Keratinocyte (primary cell): ENCODE measurements around the gene METTL25B. TPM values are rescaled to one million over a fixed set of nuclear protein-coding genes. Genes with fewer than 3 reads are reported as not detected.

Source experiments
- DNase-seq: peaks from one replicate; pipeline ENCODE4 v3.0.0-alpha.2; 2011; ENCODE audit warnings: low read depth, missing footprints, low spot score
- FAIRE-seq: peaks from 2 replicates; lab custom pipeline; 2011; peaks lifted over from hg19 to GRCh38; lab: Jason Lieb, UNC
- H2AFZ ChIP-seq: 2 replicates; pipeline ENCODE4 v1.6.0; 2012; ENCODE audit warnings: low read length, control low read depth, inconsistent platforms; ENCODE audit not compliant: control insufficient read depth
- H3K27ac ChIP-seq: 2 replicates; pipeline ENCODE4 v1.5.1; 2011; ENCODE audit warnings: low read length; ENCODE audit not compliant: control insufficient read depth, insufficient read depth
- H3K27me3 ChIP-seq: 3 replicates; pipeline ENCODE4 v1.6.0; 2011; ENCODE audit warnings: low read length; ENCODE audit not compliant: control insufficient read depth, insufficient read depth; ENCODE audit errors: extremely low read depth
- H3K36me3 ChIP-seq, 2 experiments: 2 replicates in 1 of 2; 3 replicates in 1 of 2; pipeline ENCODE4 v1.5.1; 2011; ENCODE audit warnings: low read length in 2 of 2, mild to moderate bottlenecking in 1 of 2; ENCODE audit not compliant: control insufficient read depth in 2 of 2, insufficient read depth in 2 of 2; ENCODE audit errors: extremely low read depth in 1 of 2
- H3K4me1 ChIP-seq: 3 replicates; pipeline ENCODE4 v1.5.1; 2011; ENCODE audit warnings: low read length; ENCODE audit not compliant: control insufficient read depth, insufficient read depth; ENCODE audit errors: extremely low read depth
- H3K4me2 ChIP-seq: 3 replicates; pipeline ENCODE4 v1.6.0; 2011; ENCODE audit warnings: low read depth, low read length; ENCODE audit not compliant: control insufficient read depth, insufficient read depth; ENCODE audit errors: extremely low read depth
- H3K4me3 ChIP-seq, 3 experiments: fragments of 200-600 bp in 1 of 3; sonication (generic) in 1 of 3; 2 replicates in 2 of 3; 3 replicates in 1 of 3; pipeline ENCODE4 v1.5.1; 2011 to 2016; ENCODE audit warnings: low read length in 3 of 3, mild to moderate bottlenecking in 3 of 3, control low read depth in 2 of 3, inconsistent platforms in 1 of 3, low read depth in 1 of 3, mixed read lengths in 1 of 3, mixed run types in 1 of 3, moderate library complexity in 1 of 3; ENCODE audit not compliant: control insufficient read depth in 2 of 3, insufficient read depth in 2 of 3; ENCODE audit errors: extremely low read depth in 1 of 3
- H3K79me2 ChIP-seq: 2 replicates; pipeline ENCODE4 v1.6.0; 2012; ENCODE audit warnings: low read length; ENCODE audit not compliant: control insufficient read depth, insufficient read depth
- H3K9ac ChIP-seq: 3 replicates; pipeline ENCODE4 v1.6.0; 2011; ENCODE audit warnings: low read length; ENCODE audit not compliant: control insufficient read depth, insufficient read depth; ENCODE audit errors: extremely low read depth
- H3K9me1 ChIP-seq: 3 replicates; pipeline ENCODE4 v1.6.0; 2011; ENCODE audit warnings: low read length; ENCODE audit not compliant: control insufficient read depth, insufficient read depth; ENCODE audit errors: extremely low read depth
- H3K9me3 ChIP-seq: 2 replicates; pipeline ENCODE4 v1.5.1; 2012; ENCODE audit warnings: low read depth, low read length; ENCODE audit not compliant: control insufficient read depth
- H4K20me1 ChIP-seq: 3 replicates; pipeline ENCODE4 v1.6.0; 2011; ENCODE audit warnings: low read length; ENCODE audit not compliant: control insufficient read depth, insufficient read depth; ENCODE audit errors: extremely low read depth
- EZH2 ChIP-seq: IDR thresholded peaks from one replicate; pipeline ENCODE4 v1.6.1; 2012; ENCODE audit warnings: inconsistent platforms, mild to moderate bottlenecking, low read length, moderate library complexity
- dilution Hi-C: fragments of 300-500 bp; cut with MboI; formaldehyde crosslinking; loops from one replicate; pipeline ENCODE4 v1.7.0; 2020; ENCODE audit warnings: low sequenced_read_pairs; ENCODE audit not compliant: extremely low pct_ligation_motif_present
- polyA plus RNA-seq, 5 experiments: library from polyadenylated mRNA; depleted of rRNA in 3 of 5; stranded (reverse) in 3 of 5; stranded (forward) in 1 of 5; unstranded in 1 of 5; fragments of >200 nt; gene quantifications; 1 replicate in 1 of 5; 2 replicates in 3 of 5; 3 replicates in 1 of 5; pipeline versions ENCODE4 v1.2.1 to v1.2.3, GENCODE V29; 2011 to 2012; ENCODE audit warnings: missing spikeins in 2 of 5, low read depth in 1 of 5, low replicate concordance in 1 of 5
- TF ChIP-seq, protein P1 (sequence below), 3 experiments: IDR thresholded peaks in 1 of 3; conservative IDR thresholded peaks in 1 of 3; optimal IDR thresholded peaks in 1 of 3; 2 replicates in 2 of 3; 3 replicates in 1 of 3; pipeline versions ENCODE3 to v1.5.1; 2011; ENCODE audit warnings: low read length in 3 of 3, mild to moderate bottlenecking in 3 of 3, moderate library complexity in 2 of 3, control low read depth in 1 of 3, inconsistent platforms in 1 of 3; ENCODE audit not compliant: insufficient read depth in 2 of 3; ENCODE audit errors: extremely low read depth in 1 of 3

Gene METTL25B
- polyA plus RNA-seq, 1 donor (not counting 4 experiments of a cell fraction or from before 2014, with no cell fraction given), result 6.0 TPM

DNA sequence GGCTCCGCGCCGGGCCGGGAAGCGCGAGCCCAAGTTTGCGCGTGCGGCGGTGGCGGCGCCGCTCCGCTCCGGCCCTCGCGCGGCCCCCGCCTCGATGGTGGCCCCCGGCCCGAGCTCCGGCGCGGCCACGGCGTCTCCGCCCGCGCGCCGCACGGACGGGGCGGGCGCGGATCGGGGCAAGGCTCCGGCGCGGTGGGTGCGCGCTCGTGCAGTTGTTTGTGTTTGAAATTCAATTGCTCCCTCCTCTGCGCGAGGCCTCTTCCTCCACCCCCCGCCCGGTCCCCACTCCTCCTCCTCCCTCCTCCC lies 23.1 kb downstream of the METTL25B start, which contains the start of gene HDGF:
HDGF (minus strand) TSS at position 225 of the 306 bp plus-strand sequence. CDS start 246 bp downstream, outside the sequence.
- no peak for FAIRE-seq
- peak within 1 kb of the TSS; percentile 100 for H3K9ac ChIP-seq
- TF ChIP-seq EZH2, result no peak
- TF ChIP-seq, protein P1, sequence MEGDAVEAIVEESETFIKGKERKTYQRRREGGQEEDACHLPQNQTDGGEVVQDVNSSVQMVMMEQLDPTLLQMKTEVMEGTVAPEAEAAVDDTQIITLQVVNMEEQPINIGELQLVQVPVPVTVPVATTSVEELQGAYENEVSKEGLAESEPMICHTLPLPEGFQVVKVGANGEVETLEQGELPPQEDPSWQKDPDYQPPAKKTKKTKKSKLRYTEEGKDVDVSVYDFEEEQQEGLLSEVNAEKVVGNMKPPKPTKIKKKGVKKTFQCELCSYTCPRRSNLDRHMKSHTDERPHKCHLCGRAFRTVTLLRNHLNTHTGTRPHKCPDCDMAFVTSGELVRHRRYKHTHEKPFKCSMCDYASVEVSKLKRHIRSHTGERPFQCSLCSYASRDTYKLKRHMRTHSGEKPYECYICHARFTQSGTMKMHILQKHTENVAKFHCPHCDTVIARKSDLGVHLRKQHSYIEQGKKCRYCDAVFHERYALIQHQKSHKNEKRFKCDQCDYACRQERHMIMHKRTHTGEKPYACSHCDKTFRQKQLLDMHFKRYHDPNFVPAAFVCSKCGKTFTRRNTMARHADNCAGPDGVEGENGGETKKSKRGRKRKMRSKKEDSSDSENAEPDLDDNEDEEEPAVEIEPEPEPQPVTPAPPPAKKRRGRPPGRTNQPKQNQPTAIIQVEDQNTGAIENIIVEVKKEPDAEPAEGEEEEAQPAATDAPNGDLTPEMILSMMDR (optimal IDR thresholded peaks at IDR 0.05 in 1 of 3, IDR thresholded peaks at IDR 0.05 in 1 of 3, conservative IDR thresholded peaks at IDR 0.05 in 1 of 3; ENCODE audit: extremely low read depth in 1 of 3, insufficient read depth in 2 of 3, low read length in 3 of 3), result no peak
- peaks cover 59% of the 10 kb centered on the region for H3K79me2 ChIP-seq
- H3K4me1 ChIP-seq, result peaks cover 38% of the 10 kb centered on the region
- H3K27me3 ChIP-seq, result no peaks in the 10 kb centered on the region
- peak within 1 kb of the TSS; percentile 88 to 99 (median 97) for H3K4me3 ChIP-seq
- H3K27ac ChIP-seq, result peak within 1 kb of the TSS; percentile 98
- no peak for DNase-seq
- no peaks in the 10 kb centered on the region for H4K20me1 ChIP-seq
- peaks cover 3 to 12% of the 10 kb centered on the region in 2 experiments for H3K36me3 ChIP-seq
- dilution Hi-C loops, result no loop called here
- H3K9me3 ChIP-seq, result no peaks in the 10 kb centered on the region
- no peaks in the 10 kb centered on the region for H3K9me1 ChIP-seq
- peak within 1 kb of the TSS; percentile 100 for H3K4me2 ChIP-seq
- H2AFZ ChIP-seq, result peak within 1 kb of the TSS; percentile 66

DNA sequence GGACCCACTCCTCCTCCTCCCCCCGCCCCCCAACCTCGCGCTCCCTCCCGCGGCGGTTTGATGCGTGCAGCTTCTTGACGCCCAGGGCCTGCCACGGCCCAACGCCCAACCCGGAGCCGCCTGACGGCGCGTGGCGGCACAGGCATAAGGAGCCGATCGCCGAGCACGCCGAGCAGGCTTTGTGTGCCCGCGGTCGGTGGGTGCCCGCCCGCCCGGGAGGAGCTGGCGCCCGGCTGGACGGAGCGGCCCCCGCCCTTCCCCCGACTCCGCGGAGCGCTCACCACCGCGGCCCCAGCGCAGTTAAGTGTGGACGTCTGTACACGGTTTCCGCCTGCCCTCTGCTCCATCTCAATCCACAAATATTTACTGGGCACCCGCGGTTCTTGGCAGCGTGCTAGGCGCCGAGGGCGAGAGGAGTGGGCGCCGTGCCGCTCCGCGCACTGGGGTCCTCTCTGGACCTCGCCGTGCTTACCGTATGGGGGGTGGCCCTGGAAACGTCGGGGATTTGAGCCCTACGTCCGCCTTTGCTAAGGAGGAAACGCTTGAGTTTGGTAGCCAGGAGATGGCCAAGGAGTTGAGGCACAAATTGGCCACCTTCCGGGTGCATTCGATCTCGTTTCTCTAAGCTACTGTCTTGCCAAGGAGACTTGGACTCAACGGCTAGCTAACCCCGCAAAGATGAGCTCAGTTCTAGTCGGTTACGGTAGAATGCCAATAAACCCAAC lies 23.6 kb downstream of the METTL25B start:
- Histone ChIP-seq H3K9me1 (no peaks in the 10 kb centered on the region), H2AFZ (peak overlapping the region; percentile 66), H3K9ac (peak overlapping the region; percentile 100), H3K79me2 (peaks cover 55% of the 10 kb centered on the region), H3K4me3 (peak overlapping the region; percentile 73 to 93 (median 88)), H3K9me3 (no peaks in the 10 kb centered on the region), H3K4me2 (peak overlapping the region; percentile 95), H3K4me1 (peaks cover 37% of the 10 kb centered on the region), H4K20me1 (no peaks in the 10 kb centered on the region), H3K36me3 (peaks cover 3 to 12% of the 10 kb centered on the region in 2 experiments), H3K27me3 (no peaks in the 10 kb centered on the region), H3K27ac (peak overlapping the region; percentile 98)
- TF ChIP-seq, protein P1 (optimal IDR thresholded peaks at IDR 0.05 in 1 of 3, IDR thresholded peaks at IDR 0.05 in 1 of 3, conservative IDR thresholded peaks at IDR 0.05 in 1 of 3; ENCODE audit: extremely low read depth in 1 of 3, insufficient read depth in 2 of 3, low read length in 3 of 3), result peak in 1 of 3 experiments; percentile 21
- TF ChIP-seq EZH2, result no peak
- dilution Hi-C loops, result no loop called here
- DNase-seq (no peak), FAIRE-seq (no peak)
